ENCODE data around the gene ALDH3A1.

ALDH3A1 gene

DNA sequence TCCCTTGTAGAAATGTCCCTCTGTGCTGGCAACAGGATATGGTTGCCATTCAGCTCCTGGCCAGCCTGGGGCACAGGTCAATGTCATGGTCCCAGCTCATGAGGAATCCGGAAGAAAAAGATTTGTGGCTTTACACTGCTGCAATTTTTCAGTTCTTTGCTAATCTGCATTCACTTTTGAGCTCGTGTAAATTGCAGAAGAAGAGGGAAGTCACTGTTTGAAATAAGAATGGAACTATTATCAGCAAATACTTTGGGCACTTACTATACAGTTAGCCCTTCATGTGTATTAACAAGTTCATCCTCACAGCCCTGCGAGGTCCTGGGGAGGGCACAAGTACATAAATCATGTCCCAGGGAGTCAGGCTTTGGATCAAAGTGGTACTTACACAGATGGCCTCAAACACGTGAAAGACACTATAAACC is 45.9 kb downstream of the ALDH3A1 start:
- DNase-seq: no peak

Data from activated T-cell treated with anti-CD3 and anti-CD28 coated beads, Interleukin-2, amount 50 U/mL, for 48 hours (primary cell).